ENCODE data around the gene CLCN6. TPM values are rescaled to one million over a fixed set of nuclear protein-coding genes. Genes with fewer than 3 reads are reported as not detected.

The CLCN6 gene
- total RNA-seq, 1 donor from 2014 or later: 6.6 TPM

- H3K27me3 ChIP-seq (ENCODE audit: control insufficient read depth, insufficient read depth, low read length): no peaks in the 10 kb centered on the region
- DNase-seq (ENCODE audit: low read depth): no peak
- H3K4me3 ChIP-seq (ENCODE audit: low read depth, low read length): no peak overlapping the region
- FAIRE-seq: no peak
- peaks cover 32% of the 10 kb centered on the region for H3K36me3 ChIP-seq (ENCODE audit: control insufficient read depth, insufficient read depth, low read length)
- no peak for TF ChIP-seq CTCF (IDR thresholded peaks at IDR 0.05; ENCODE audit: insufficient read depth, low read length, severe bottlenecking)
Observed at GRCh38 chr1:11831945-11832725, 26.1 kb downstream of the CLCN6 start.

GRCh38 chr1:11833497-11833896 is 27.5 kb downstream of the CLCN6 start:
- TF ChIP-seq CTCF (IDR thresholded peaks at IDR 0.05; ENCODE audit: insufficient read depth, low read length, severe bottlenecking): no peak
- no peak overlapping the region for H3K4me3 ChIP-seq (ENCODE audit: low read depth, low read length)
- no peaks in the 10 kb centered on the region for H3K27me3 ChIP-seq (ENCODE audit: control insufficient read depth, insufficient read depth, low read length)
- DNase-seq (ENCODE audit: low read depth): no peak
- FAIRE-seq: no peak
- H3K36me3 ChIP-seq (ENCODE audit: control insufficient read depth, insufficient read depth, low read length): peaks cover 35% of the 10 kb centered on the region

- Histone ChIP-seq H3K27me3 (ENCODE audit: control insufficient read depth, insufficient read depth, low read length) (no peaks in the 10 kb centered on the region), H3K4me3 (ENCODE audit: low read depth, low read length) (no peak overlapping the region), H3K36me3 (ENCODE audit: control insufficient read depth, insufficient read depth, low read length) (peaks cover 35% of the 10 kb centered on the region)
- no peak for DNase-seq (ENCODE audit: low read depth)
- TF ChIP-seq CTCF (IDR thresholded peaks at IDR 0.05; ENCODE audit: insufficient read depth, low read length, severe bottlenecking): no peak
- peak; percentile 98 for FAIRE-seq
Observed at GRCh38 chr1:11833900-11834299, 27.9 kb downstream of the CLCN6 start.

- Histone ChIP-seq H3K4me3 (ENCODE audit: low read depth, low read length) (no peak overlapping the region), H3K36me3 (ENCODE audit: control insufficient read depth, insufficient read depth, low read length) (peaks cover 36% of the 10 kb centered on the region), H3K27me3 (ENCODE audit: control insufficient read depth, insufficient read depth, low read length) (no peaks in the 10 kb centered on the region)
- FAIRE-seq (peak; percentile 79), DNase-seq (ENCODE audit: low read depth) (no peak)
- no peak for TF ChIP-seq CTCF (IDR thresholded peaks at IDR 0.05; ENCODE audit: insufficient read depth, low read length, severe bottlenecking)
Observed at GRCh38 chr1:11835441-11836225, 29.6 kb downstream of the CLCN6 start.

- H3K4me3 ChIP-seq (ENCODE audit: low read depth, low read length): no peak overlapping the region
- H3K27me3 ChIP-seq (ENCODE audit: control insufficient read depth, insufficient read depth, low read length): no peaks in the 10 kb centered on the region
- H3K36me3 ChIP-seq (ENCODE audit: control insufficient read depth, insufficient read depth, low read length): peaks cover 42% of the 10 kb centered on the region
- FAIRE-seq: no peak
- TF ChIP-seq CTCF (IDR thresholded peaks at IDR 0.05; ENCODE audit: insufficient read depth, low read length, severe bottlenecking): no peak
- DNase-seq (ENCODE audit: low read depth): no peak
Observed at GRCh38 chr1:11836955-11837766, 31.2 kb downstream of the CLCN6 start.

Measured in bronchial epithelial cell (primary cell).